HUDEP-2 (cell line): Measurements from ENCODE around the gene SLC26A6.
A peak's percentile ranks its signal among the peaks of the same experiment; 100 is the strongest.

ENCODE experiments used
- DNase-seq, 76 experiments: peaks; one replicate each; lab custom pipeline; 2025; ENCODE audit not compliant: unreplicated experiment in 76 of 76; lab: John Stamatoyannopoulos, UW

SLC26A6 gene

DNA sequence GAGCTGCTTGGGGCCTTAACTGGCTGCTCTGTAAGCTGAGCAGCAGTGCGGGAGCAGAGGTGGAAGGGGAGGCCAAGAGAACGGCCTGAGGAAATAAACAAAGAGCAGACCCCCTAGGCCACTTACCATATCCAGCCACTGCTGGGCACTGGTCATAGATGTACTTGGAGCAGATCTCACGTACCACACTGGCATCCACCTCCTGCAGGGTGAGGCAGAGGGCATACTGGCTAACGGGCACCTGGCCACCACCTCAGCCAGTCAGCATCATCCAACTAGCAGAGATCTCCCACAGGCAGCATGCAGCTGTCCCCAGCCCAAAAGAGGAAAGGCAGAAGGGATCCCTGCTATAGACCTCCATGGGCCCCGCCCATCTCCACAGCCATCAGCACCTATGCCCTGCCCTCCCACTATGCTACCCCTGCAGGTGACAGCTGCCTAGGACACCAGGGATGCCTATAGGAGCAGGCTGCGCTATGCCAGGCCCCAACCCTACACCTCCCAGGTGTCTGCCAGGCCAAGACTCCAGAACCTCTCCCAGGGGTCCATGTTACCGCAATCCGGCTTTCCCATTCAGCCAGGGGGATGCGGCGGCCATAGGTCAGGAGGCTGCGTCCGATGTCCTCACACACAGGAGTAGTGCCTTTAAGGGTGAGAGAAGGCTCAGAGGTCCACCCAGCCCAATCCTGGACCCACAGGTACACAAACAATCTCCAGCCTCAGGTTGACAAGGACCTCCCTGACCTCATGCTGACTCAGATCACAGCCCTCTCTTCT lies 35.6 kb downstream of the SLC26A6 start:
- DNase-seq = no peak

DNA sequence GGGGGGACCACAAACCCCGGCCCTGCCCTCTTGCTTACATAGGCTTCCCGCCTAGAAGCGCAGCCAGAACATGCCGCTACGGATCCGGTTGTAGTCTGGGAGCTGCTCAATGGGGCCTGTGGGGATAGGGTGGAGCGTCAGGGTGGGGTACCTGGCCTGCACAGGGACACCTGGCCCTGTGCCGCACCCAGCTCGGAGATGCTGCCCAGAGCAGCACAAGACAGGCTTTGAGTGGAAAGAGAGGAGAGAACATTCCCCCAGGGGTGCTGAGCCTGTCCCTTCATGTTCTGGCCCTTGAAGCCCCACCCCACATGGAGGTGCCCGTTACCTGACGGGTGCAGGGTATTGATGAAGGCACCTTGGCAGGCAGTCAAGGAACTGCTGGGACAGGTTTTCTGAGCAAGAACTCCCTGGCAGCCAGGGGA lies 36.2 kb downstream of the SLC26A6 start:
- no peak for DNase-seq

DNA sequence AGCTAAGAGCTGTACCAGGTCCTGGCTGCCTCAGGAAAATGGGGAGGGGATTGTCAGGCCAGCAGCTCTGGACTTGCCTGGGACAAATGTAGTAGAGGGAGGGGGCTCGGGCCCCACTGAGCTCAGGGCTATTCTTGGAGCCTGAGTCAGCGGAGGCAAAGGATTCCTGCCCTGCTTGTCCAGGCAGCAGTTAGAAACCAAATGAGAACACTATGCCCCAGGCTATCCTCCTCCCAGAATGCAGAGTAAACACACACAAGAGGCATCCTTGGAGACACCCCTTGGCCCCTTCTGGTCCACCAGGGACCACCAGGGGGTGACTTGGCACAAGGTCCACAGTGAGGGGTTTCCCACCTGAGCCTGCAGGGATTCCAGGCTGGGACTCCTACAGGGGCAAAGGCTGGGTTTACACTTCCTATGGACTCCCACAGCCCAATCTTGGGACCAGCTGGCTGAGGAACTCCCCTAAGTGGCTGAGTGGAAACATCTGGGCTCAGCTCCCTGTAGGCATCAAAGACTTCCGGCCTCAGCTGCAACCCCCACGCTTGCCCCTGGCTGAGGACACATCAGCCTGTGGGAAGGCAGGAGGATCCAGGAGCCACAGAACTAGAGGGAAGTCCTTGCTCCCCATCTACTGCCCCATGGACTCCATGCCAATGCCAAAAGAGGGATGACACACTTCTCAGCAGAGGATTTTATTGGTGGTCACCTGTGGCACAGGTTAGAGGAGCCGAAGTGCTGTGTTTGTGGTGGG lies 36.8 kb downstream of the SLC26A6 start:
- no peak for DNase-seq

DNA sequence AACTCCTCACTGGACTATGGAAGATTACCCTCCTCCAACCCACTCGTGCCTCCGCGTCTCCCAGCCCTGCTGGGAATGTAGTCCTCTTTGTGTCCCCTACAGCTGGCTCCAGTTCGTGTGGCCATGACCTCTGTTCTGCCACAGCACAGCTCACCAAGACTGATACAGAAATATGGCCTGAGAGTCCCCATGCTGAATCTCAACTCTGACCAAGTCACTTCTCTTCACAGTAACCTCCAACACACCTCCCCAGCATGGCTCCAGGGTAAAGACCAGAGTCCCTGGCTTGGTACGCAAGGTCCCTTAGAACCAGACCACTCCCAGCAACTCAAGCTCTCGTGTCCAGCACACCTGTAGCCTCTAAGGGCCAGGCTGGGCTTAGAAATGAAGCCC lies 37.9 kb downstream of the SLC26A6 start:
- no peak for DNase-seq

DNA sequence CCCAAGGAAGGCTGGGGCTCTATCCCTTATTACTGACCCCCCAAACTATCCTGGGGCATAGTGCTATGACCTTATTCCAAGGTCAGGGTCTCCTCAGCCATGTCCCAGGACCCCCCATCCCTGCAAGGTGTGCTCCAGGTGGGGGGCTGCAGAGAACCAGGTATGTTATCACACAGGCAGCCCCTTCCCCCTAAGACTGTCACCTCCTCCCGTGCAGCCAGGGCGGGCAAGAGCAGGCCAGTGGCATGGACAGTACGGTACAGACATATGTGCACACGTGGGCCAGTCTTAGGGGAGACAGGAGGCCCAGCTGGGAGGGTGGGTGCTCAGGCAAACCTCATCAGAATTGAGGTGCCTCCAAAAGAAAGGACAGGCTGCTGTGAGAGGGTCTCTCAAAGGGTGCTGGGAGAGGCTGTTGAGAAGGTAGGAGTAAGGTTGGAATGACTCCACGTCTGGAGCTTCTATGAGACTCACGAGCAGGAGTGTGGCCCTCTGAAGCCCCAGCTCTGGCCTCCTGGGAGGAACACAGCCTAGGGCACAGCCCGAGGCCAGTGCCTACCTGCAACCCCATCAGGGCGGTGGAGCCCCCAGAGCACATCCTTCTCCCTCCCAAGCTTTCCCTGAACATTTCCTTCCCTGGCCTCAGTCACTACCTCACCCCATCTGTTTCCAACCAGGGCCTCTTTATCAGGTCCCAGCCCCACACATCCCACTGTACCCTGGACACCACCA lies 38.4 kb downstream of the SLC26A6 start:
- no peak for DNase-seq

DNA sequence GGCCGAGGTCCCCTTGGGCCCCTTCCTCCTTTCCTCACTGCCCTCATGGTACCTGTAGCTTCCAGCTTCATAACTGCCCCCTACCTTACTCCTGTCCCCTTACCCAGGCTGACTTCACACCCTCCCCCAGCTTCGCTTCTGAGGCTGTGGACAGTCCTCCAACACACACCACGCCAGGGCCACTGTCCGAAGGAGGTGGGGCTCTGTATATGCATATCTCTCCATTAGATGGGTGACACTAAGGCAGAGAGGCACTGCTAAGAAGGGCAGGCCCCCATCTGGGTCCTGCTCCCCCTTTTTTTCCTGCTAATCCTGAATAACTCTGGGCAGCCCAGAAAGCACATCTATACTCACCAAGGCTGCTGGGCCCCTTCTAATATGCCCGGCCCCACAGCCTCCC lies 39.1 kb downstream of the SLC26A6 start:
- DNase-seq = no peak

DNA sequence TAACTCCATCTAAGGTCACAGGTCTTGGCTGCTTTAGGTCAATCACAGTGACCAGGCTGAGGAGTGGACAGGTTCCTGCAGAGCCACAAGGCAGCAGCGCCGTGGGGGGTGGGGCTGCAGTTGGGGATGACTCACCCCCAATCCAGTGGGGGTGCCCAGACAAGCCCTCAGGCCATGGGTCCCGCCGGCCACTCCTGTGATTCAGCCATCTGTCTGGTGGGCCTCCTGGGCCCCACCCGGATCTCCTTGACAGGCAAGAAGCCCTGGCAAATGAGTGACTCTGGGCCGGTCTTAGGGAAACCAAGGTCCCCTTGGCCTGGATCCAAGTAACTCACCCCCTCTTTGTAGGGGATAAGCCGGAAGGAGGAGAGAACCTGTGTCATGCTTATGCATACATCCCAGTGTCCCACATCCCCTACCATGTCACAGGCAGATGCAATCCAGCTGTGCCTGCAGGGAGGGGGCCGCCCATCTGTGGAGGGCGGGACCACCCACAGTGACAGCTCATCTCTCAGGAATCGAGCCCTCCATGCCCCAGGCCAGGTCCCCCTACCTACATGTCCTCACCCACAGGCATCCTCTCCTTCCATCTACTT lies 39.6 kb downstream of the SLC26A6 start:
- DNase-seq = peak in 10 of 76 experiments; percentile 8 to 35 (median 18)

DNA sequence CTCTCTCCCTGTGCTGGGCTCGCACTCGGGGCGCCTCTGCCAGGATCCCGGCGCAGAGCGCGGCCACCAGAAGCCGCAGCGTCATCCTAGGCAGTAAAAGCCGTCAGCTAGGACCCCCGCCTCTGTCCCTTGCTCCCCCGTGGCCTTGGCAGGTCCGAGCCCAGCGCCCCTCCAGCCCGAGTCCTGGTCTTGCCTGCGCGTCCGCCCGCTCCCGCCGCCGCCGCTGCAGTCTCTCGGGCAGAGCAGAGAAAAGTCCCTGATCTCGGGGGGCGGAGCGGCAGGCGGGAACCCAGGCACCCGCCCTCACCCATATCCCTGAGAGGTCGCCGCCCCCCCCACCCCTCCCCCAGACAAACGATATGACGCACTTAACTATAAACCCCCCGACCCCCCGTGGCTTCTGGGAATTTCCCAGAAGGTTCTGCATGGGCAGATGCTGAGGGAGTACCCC lies 40.2 kb downstream of the SLC26A6 start, which contains the start of gene COL7A1:
TSS of gene COL7A1 (minus strand) at position 255 of the 451 bp plus-strand sequence. CDS start at position 85, 170 bp downstream.
- no peak for DNase-seq

DNA sequence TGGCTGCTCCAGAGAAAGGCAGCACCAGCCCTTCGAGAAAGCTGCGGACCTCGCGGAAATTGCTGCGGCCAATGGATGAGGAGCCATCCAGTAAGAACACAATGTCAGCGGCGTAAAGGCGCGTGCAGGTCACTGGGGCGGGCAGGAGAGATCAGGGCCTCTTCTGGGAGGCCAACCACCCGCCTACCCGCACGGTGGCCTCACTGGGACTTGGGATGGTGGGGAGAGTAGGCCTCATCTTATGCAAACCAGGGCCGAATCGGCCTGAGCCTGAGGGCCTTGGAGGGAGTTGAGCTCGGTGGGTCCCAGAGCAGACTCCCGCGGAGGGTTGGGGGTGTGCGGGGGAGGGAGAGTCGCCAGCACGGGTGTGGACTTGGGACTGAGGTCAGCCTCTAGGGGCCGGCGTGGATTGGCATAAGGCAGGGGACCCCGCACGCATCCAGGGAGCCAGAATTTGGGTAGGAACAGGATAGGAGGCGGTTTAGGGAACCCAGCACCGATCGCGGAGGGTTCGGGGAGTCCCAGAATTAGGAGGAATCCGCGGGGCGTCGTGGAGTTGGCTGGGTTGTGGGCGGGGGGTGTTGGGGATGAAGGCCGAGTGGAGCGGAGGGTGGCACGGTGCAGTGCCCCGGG lies 40.7 kb downstream of the SLC26A6 start:
- no peak for DNase-seq

DNA sequence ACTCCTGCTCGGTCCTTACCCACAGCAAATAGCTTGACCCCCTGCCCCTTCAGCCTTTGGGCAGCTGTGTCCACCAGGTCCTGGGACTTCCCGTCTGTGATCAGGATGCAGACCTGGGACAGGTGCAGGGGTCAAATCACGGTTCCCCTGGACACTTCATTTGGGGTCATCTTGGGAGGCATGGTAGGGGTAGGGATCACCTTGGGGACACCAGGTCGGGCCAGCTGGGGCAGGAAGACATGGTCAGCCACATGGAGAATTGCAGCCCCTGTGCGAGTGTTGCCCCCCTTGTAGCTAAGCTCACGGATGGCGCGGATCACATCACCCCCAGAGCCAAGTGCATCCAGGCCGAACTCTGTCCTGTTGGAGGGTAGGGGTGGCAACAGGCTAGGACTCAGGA lies 41.9 kb downstream of the SLC26A6 start:
- DNase-seq = no peak

DNA sequence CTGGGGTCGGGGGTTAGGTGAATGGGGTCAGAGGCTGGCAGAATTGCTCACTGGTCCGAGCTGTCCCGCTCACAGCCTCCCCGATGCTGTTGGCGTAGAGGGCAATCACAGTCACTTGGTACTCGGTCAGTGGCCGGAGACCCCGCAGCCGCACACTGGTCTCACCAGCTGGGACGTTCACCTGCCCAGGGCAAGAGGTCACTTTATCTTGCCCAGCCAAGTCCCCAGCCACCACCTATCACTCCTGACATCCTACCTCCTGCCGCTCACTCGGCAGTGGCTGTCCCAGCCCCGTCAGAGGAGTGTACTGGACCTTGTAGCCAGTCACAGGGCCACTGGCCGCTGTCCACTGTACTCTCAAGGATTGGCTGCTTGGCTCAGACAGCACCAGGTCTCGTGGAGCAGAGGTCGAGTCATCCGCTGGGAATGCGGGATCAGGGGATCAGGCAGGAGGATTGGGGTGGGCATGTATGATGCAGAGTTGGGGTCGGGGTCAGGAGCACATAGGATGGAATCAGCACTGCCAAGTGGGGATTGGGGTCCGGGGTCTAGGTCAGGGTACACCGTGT lies 42.7 kb downstream of the SLC26A6 start:
- DNase-seq = no peak

DNA sequence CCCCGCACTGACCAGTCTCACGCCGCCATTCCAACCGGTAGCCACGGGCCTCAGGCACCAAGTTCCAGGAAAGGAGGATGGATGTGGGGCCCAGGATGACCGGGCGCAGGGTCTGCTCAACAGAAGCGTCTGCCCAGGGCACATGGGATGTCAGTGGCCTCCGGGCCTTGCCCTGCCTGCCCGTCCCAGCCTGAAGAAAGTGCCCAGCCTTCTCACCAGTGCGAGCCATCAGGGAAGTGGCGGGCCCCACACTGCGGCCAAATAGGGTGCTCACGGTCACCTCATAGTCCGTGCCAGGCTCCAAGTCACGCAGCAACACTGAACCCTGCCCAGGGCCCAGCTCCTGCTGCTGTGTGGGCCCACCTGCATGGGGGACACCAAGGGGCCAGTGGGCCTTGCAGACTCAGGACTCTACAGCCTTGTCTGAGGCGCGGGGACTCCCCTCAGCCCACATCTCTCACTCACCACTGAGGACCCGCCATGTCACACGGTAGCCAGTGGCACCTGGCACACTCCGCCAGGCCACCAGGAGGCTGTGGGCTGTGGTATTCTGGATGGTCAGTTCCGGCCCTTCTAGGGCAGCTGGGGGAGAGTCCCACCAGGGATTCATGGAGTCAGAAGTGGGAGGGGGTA lies 43.3 kb downstream of the SLC26A6 start:
- no peak for DNase-seq

DNA sequence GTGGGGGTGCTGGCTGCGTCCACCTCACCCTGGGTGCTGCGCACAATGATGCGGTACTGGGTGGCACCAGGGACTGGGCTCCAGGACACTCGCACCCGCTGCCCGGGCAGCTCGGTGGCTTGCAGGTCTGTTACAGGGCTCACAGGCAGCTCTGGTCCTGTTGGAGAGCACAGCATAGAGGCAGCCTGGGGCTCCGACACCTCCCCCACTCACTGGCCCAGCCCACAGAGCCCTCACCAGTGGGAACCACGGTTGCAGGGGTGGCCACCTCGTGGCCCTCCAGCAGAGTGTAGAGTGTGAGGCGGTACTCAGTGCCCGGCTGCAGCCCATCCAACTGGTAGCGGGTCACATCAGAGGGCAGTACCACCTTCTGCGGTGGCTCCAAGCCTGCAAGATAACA lies 43.8 kb downstream of the SLC26A6 start:
- no peak for DNase-seq

DNA sequence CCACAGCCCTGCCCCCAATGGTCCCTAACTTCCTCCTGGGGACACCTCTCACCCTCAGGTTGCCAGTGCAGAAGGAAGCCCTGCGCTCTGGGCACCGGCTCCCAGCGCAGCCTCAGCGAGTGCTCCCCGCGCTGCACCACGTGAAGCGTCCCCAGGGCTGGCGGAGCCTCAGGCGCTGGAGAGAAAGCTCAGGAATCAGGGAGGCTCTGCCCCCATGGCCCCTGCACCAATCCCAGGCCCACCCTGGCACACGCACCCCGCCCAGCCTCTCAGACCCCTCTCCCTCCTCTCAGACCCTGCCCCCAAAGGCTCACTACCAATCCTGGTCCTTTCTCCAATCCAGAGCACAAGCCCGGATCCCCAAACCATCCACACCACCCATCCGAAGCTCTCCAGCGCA lies 47.0 kb downstream of the SLC26A6 start:
- DNase-seq = no peak

DNA sequence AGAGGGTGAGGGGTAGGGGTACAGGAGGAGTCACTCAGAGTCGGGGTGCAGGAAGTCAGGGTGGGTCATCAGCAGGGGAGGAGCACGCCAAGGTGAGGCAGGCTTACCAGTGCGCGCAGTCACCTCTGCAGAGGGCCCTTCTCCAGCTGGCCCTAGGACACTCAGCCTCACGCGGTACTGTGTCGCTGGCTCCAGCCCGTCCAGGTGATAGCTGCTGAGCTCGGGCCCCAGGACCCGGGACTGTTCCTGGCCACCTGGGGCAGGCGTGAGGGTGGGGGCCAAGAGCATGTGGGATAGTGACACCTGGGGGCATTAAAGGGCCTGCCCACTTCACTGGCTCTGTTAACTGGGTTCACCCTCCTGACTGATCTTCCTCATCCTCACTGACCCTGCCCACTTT lies 47.6 kb downstream of the SLC26A6 start:
- DNase-seq = no peak

DNA sequence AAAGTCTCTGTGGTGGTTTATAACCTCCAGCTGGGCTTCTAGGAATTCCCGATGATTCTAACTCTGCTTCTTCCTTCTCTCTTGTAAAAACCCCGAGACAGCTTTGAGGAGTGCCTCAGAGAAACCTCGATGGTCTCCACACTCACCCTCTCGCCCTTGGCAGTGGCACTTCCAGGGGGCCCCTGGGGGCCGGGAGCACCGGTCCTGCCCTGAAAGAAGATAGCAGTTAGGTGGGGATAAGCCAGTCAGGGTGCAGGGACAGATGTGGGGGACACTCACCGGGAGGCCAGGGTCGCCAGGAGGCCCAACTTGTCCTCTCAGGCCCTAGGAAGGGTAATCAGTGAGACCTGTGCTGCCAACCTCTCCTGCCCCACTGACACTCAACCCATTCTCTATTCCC lies 49.9 kb downstream of the SLC26A6 start:
- DNase-seq = no peak

DNA sequence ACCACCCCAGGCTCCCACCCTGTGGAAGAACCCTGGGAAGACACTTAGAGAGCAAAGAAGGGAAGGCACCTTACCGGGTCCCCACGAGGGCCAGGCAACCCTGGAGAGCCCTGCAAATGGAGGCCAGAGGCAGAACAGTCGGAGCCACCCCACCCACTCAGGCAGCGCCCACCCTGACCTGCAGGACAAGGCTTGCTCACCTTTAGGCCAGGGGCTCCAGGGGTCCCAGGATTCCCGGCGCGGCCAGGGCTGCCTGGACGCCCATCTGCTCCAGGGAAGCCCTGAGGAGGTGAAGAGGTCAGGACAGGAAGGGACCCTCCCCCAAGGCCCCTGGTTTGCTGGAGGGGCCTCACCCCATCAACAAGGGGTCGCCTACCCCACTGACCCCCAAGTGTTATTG lies 50.4 kb downstream of the SLC26A6 start:
- DNase-seq = no peak

DNA sequence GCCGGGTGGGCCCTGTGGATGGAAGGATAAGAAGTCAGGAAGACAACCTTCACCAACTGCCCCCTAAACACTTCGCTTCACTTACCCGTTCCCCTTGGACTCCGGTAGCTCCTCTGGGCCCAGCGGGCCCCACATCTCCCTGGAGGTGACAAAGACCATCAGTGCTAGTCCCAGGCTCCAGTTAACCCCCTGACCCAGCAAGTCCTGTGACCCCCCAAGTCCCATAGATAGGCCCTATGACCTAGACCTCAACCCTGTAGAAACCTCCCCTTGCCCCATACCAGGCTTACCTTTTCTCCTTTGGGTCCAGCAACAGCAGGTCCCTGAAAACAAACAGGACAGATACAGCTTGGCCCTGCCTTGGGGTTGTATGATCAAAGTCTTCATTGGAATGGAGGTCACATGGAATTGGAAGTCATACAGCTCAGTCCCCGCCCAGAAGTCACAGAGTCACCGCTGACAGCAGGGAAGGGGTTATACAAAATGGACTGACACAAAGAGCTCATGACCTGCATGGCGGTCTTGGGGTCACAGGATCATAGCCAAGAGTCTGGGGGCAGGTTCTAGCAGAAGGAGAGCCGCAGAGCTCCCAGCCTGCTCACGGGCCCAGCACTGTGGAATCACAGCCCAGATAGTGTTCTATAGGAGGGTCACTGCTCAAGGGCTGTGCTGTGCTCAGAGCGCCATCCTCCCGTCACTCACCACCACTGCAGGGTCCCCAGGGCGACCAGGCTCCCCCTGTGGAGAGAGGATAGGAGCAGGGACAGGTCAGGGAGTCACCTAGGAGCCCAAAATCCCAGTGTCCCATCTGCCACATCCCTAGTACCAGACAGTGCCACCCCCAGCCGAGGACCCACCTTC lies 53.4 kb downstream of the SLC26A6 start:
- no peak for DNase-seq

DNA sequence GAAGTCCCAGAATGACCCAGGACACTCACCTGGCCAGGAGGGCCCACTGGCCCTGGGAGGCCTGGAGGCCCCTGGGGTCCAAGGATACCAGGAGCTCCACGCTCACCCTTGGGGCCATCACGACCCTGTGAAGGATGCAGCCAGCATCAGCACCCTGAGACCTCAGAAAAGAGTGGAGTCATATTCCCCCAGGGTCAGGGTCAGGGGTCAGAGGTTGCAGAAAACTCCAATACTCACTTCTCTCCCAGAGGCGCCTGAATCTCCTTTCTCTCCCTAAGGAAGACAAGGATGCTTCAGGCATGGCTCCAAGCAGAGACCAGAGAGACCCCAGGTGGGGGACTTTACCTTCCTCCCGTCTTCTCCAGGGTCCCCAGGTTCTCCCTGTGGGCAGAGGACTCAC lies 58.6 kb downstream of the SLC26A6 start:
- DNase-seq = no peak
